Stomach (tissue), 19 donors: Measurements from ENCODE around the gene TMEFF2. TPM values are rescaled to one million over a fixed set of nuclear protein-coding genes. Genes with fewer than 3 reads are reported as not detected.

Source experiments
- DNase-seq, 2 donors: peaks; one replicate each; pipeline versions ENCODE4 v3.0.0 to v3.0.0-alpha.2; 2013 to 2019
- H3K27ac ChIP-seq, 5 donors: fragments of 200-600 bp in 4 of 5; sonication (generic) in 4 of 5; one replicate each; pipeline ENCODE4 v1.5.1; 2013 to 2019; ENCODE audit warnings: mild to moderate bottlenecking in 1 of 5, moderate library complexity in 1 of 5
- H3K27me3 ChIP-seq, 3 donors: fragments of 200-600 bp; sonication (generic); one replicate each; pipeline ENCODE4 v1.5.1; 2017 to 2019; ENCODE audit warnings: mixed run types in 1 of 3
- H3K36me3 ChIP-seq, 4 donors: fragments of 200-600 bp; sonication (generic); 1 replicate in 3 of 4; 2 replicates in 1 of 4; pipeline ENCODE4 v1.5.1; 2016 to 2019
- H3K4me1 ChIP-seq, 4 donors: fragments of 200-600 bp; sonication (generic); one replicate each; pipeline ENCODE4 v1.5.1; 2016 to 2019
- H3K4me3 ChIP-seq, 4 donors: fragments of 200-600 bp; sonication (generic) in 3 of 4; one replicate each; pipeline ENCODE4 v1.5.1; 2016 to 2019; ENCODE audit warnings: mild to moderate bottlenecking in 1 of 4
- H3K9me3 ChIP-seq, 4 donors: fragments of 200-600 bp; sonication (generic); one replicate each; pipeline ENCODE4 v1.5.1; 2016 to 2019
- CTCF ChIP-seq, 7 experiments: fragments of 450-650 bp in 4 of 7; fragments of 200-600 bp in 3 of 7; sonication (generic) in 3 of 7; IDR thresholded peaks; one replicate each; pipeline ENCODE4 v1.5.1; 2016 to 2019; ENCODE audit warnings: antibody characterized with exemption in 7 of 7, control low read depth in 2 of 7, mild to moderate bottlenecking in 1 of 7
- EP300 ChIP-seq: sonication (generic); formaldehyde crosslinking; IDR thresholded peaks from one replicate; pipeline ENCODE4 v1.6.1; 2017; ENCODE audit warnings: antibody characterized with exemption
- POLR2A ChIP-seq, 4 donors: fragments of 450-650 bp; IDR thresholded peaks; one replicate each; pipeline ENCODE4 v1.6.1; 2016; ENCODE audit warnings: antibody characterized with exemption in 4 of 4, control low read depth in 2 of 4, mild to moderate bottlenecking in 1 of 4, moderate library complexity in 1 of 4
- POLR2AphosphoS5 ChIP-seq, 3 donors: sonication (generic); formaldehyde crosslinking; IDR thresholded peaks; one replicate each; pipeline ENCODE4 v1.6.1; 2016; ENCODE audit warnings: antibody characterized with exemption in 3 of 3
- WGBS, 5 donors: extraction: QIAGEN DNeasy Blood & Tissue Kit in 3 of 5; methylation state at CpG; one replicate each; pipeline versions ENCODE4 v1.1.5 to v1.1.7; 2013 to 2018; 5-methylcytosine and 5-hydroxymethylcytosine counted together
- intact Hi-C: fragments of 100-400 bp; cut with DNase I; formaldehyde crosslinking; loops from one replicate; pipeline ENCODE4 v1.15.1; 2023; ENCODE audit warnings: low total_unique reads
- long read RNA-seq, 10 donors: transcript quantifications; one replicate each; lab custom pipeline, GENCODE V29; 2026
- polyA plus RNA-seq, 3 donors: library from polyadenylated mRNA; stranded (reverse); fragments of 200-250 nt; gene quantifications; one replicate each; pipeline ENCODE4 v1.2.3, GENCODE V29; 2013
- total RNA-seq, 5 donors: library from RNA; depleted of rRNA; stranded (reverse); fragments of >200 nt; gene quantifications; one replicate each; pipeline versions ENCODE4 v1.1.0 to v1.2.3, GENCODE V29; 2014 to 2016
- donor health status: healthy with polysubstance abuse.
- donor health status: Bipolar disorder and iron deficiency.
- donor health status: healthy.

The TMEFF2 gene, protein sequence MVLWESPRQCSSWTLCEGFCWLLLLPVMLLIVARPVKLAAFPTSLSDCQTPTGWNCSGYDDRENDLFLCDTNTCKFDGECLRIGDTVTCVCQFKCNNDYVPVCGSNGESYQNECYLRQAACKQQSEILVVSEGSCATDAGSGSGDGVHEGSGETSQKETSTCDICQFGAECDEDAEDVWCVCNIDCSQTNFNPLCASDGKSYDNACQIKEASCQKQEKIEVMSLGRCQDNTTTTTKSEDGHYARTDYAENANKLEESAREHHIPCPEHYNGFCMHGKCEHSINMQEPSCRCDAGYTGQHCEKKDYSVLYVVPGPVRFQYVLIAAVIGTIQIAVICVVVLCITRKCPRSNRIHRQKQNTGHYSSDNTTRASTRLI
- under 1 TPM in 2 of 5 donors, not detected in 3; 0.29 to 0.37 TPM for total RNA-seq
- under 1 TPM; 0.23 to 0.50 (median 0.46) TPM for polyA plus RNA-seq
- long read RNA-seq, donor 1, partial matches to known transcripts, result 0 of 2 reads
- long read RNA-seq, donor 1, other reads (novel, unspliced or antisense), result 0 of 2 reads
- long read RNA-seq, donor 2, partial matches to known transcripts, result 0 of 2 reads
- long read RNA-seq, donor 2, other reads (novel, unspliced or antisense), result 0 of 2 reads
- long read RNA-seq, donor 3, result 0 reads
- long read RNA-seq, donor 4, result 0 reads
- long read RNA-seq, donor 5, partial matches to known transcripts, result 0 of 1 reads
- long read RNA-seq, donor 5, other reads (novel, unspliced or antisense), result 0 of 1 reads
- long read RNA-seq, donor 6, result 0 reads
- long read RNA-seq, donor 7, partial matches to known transcripts, result 0 of 5 reads
- long read RNA-seq, donor 7, other reads (novel, unspliced or antisense), result 0 of 5 reads
- long read RNA-seq, donor 8, result 0 reads
- long read RNA-seq, donor 9, result 0 reads
- long read RNA-seq, donor 10, partial matches to known transcripts, result 0 of 2 reads
- long read RNA-seq, donor 10, other reads (novel, unspliced or antisense), result 0 of 2 reads

GRCh38 chr2:192194866-192195547, at the start of gene TMEFF2:
Gene TMEFF2 (minus strand): TSS chr2:192194933. CDS start chr2:192194524, 409 bp downstream.
- DNase-seq, result peak; percentile 29 to 90
- H3K9me3 ChIP-seq, result no peaks in the 10 kb centered on the region
- WGBS, 5 donors, result 1 to 2% (median 2%) methylated on average over 20 to 64 of the region's 64 CpGs
- peak within 1 kb of the TSS; percentile 42 to 58 (median 52) for H3K4me3 ChIP-seq
- TF ChIP-seq POLR2AphosphoS5 (IDR thresholded peaks at IDR 0.05), result no peak
- no peak for TF ChIP-seq POLR2A (IDR thresholded peaks at IDR 0.05)
- no peak for TF ChIP-seq EP300
- TF ChIP-seq CTCF (IDR thresholded peaks at IDR 0.05), result no peak
- H3K27ac ChIP-seq, result no peak within 1 kb of the TSS
- peaks cover 25 to 39% (median 30%) of the 10 kb centered on the region in 4 donors for H3K4me1 ChIP-seq
- H3K36me3 ChIP-seq, result no peaks in the 10 kb centered on the region
- intact Hi-C loops, result no loop called here
- peaks cover 17 to 76% (median 47%) of the 10 kb centered on the region in 3 donors for H3K27me3 ChIP-seq

DNA sequence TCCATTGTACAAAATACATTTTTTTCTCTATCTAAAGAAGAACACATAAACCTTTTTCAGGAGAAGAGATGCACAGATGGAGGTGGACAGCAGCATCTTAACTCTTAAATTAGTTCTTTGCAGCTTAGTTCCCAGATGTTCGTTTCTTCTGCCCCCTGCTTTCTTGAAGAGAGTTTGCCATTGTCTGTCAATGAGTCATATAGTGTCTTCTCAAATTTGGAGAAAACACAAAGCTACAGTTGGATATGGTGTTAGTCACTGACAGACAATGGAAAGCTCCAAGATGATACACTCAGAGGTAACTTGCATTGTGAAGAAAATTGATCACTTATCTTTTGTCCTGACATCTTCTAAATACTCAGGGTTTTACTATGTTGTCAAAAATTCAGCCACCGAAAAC, 48.8 kb upstream of the TMEFF2 start:
- Histone ChIP-seq H3K4me3 (no peak overlapping the region), H3K27ac (no peak overlapping the region), H3K9me3 (no peaks in the 10 kb centered on the region), H3K36me3 (no peaks in the 10 kb centered on the region), H3K4me1 (no peaks in the 10 kb centered on the region), H3K27me3 (no peaks in the 10 kb centered on the region)
- intact Hi-C loops, result no loop called here
- DNase-seq, result no peak
- 73 to 79% (median 77%) methylated on average over 2 of the region's 2 CpGs for WGBS, 5 donors
- TF ChIP-seq POLR2AphosphoS5 (IDR thresholded peaks at IDR 0.05) (no peak), CTCF (IDR thresholded peaks at IDR 0.05) (no peak), POLR2A (IDR thresholded peaks at IDR 0.05) (no peak), EP300 (no peak)

- no peak for DNase-seq
- WGBS, 5 donors, result 70 to 88% (median 78%) methylated on average over 4 of the region's 4 CpGs
- H3K4me1 ChIP-seq, result no peaks in the 10 kb centered on the region
- no peaks in the 10 kb centered on the region for H3K9me3 ChIP-seq
- no peaks in the 10 kb centered on the region for H3K36me3 ChIP-seq
- no peak overlapping the region for H3K27ac ChIP-seq
- no peak overlapping the region for H3K4me3 ChIP-seq
- H3K27me3 ChIP-seq, result no peaks in the 10 kb centered on the region
- no peak for TF ChIP-seq EP300
- intact Hi-C loops, result no loop called here
These were observed 41.4 kb upstream of the TMEFF2 start for GRCh38 chr2:192236136-192236535.

- no peak overlapping the region for H3K4me3 ChIP-seq
- no peaks in the 10 kb centered on the region for H3K27me3 ChIP-seq
- H3K9me3 ChIP-seq, result no peaks in the 10 kb centered on the region
- TF ChIP-seq EP300, result no peak
- no peak for TF ChIP-seq POLR2A (IDR thresholded peaks at IDR 0.05)
- no peak for TF ChIP-seq CTCF (IDR thresholded peaks at IDR 0.05)
- TF ChIP-seq POLR2AphosphoS5 (IDR thresholded peaks at IDR 0.05), result no peak
- no peaks in the 10 kb centered on the region for H3K4me1 ChIP-seq
- DNase-seq, result no peak
- WGBS, 5 donors, result 72 to 83% (median 81%) methylated on average over 6 of the region's 6 CpGs
- H3K36me3 ChIP-seq, result no peaks in the 10 kb centered on the region
- no peak overlapping the region for H3K27ac ChIP-seq
- intact Hi-C loops, result no loop called here
These were observed 36.2 kb upstream of the TMEFF2 start for GRCh38 chr2:192230889-192231453.
